GM18909 (cell line): ENCODE data around the gene SIPA1L2.

Experiments
- ATAC-seq: cut with Tn5 transposase; IDR thresholded peaks from one replicate; pipeline ENCODE4 v1.9.1; 2021; ENCODE audit warnings: mild to moderate bottlenecking; ENCODE audit not compliant: unreplicated experiment, poor library complexity

SIPA1L2 gene

GRCh38 chr1:232650845-232651244 is 20.9 kb upstream of the SIPA1L2 start:
- ATAC-seq = no peak

GRCh38 chr1:232650418-232650817 is 20.5 kb upstream of the SIPA1L2 start:
- no peak for ATAC-seq

GRCh38 chr1:232648316-232648715 is 18.4 kb upstream of the SIPA1L2 start:
- no peak for ATAC-seq

GRCh38 chr1:232644209-232644608 is 14.3 kb upstream of the SIPA1L2 start:
- ATAC-seq = no peak

GRCh38 chr1:232643251-232643650 is 13.3 kb upstream of the SIPA1L2 start:
- ATAC-seq = no peak

GRCh38 chr1:232641507-232641906 is 11.6 kb upstream of the SIPA1L2 start:
- no peak for ATAC-seq

GRCh38 chr1:232636799-232637198 is 6.9 kb upstream of the SIPA1L2 start:
- ATAC-seq = no peak

- ATAC-seq = peak; percentile 77
These were observed 5.9 kb upstream of the SIPA1L2 start for GRCh38 chr1:232635778-232636356.

GRCh38 chr1:232635279-232635678 is 5.3 kb upstream of the SIPA1L2 start:
- ATAC-seq = no peak

- ATAC-seq = no peak
These were observed 4.2 kb upstream of the SIPA1L2 start for GRCh38 chr1:232634096-232634495.

GRCh38 chr1:232630894-232631195 is 912 bp upstream of the SIPA1L2 start:
- no peak for ATAC-seq

- ATAC-seq = peak; percentile 56
These were observed 485 bp downstream of the SIPA1L2 start for GRCh38 chr1:232629250-232630046.

GRCh38 chr1:232628335-232629249 is 1.3 kb downstream of the SIPA1L2 start:
- no peak for ATAC-seq

- ATAC-seq = no peak
These were observed 2.1 kb downstream of the SIPA1L2 start for GRCh38 chr1:232627645-232628334.

GRCh38 chr1:232627171-232627570 is 2.8 kb downstream of the SIPA1L2 start:
- ATAC-seq = no peak

GRCh38 chr1:232626452-232626851 is 3.5 kb downstream of the SIPA1L2 start:
- ATAC-seq = no peak

- ATAC-seq = no peak
These were observed 4.5 kb downstream of the SIPA1L2 start for GRCh38 chr1:232625319-232625868.

GRCh38 chr1:232624546-232625281 is 5.2 kb downstream of the SIPA1L2 start:
- ATAC-seq = no peak

- ATAC-seq = no peak
These were observed 7.0 kb downstream of the SIPA1L2 start for GRCh38 chr1:232622981-232623380.

GRCh38 chr1:232622378-232622777 is 7.6 kb downstream of the SIPA1L2 start:
- no peak for ATAC-seq
